Testis (tissue), 3 donors: ENCODE data around the gene GATA5. TPM values are rescaled to one million over a fixed set of nuclear protein-coding genes. Genes with fewer than 3 reads are reported as not detected.

Experiments used
- DNase-seq: peaks from one replicate; pipeline ENCODE4 v3.0.0-alpha.2; 2019
- H3K27ac ChIP-seq, 2 donors: fragments of 200-600 bp; sonication (generic); one replicate each; pipeline ENCODE4 v1.5.1; 2019
- H3K27me3 ChIP-seq: fragments of 200-600 bp; sonication (generic); one replicate; pipeline ENCODE4 v1.5.1; 2019
- H3K36me3 ChIP-seq: fragments of 200-600 bp; sonication (generic); one replicate; pipeline ENCODE4 v1.5.1; 2017; ENCODE audit warnings: low read depth; ENCODE audit errors: missing control alignments
- H3K4me1 ChIP-seq: fragments of 200-600 bp; sonication (generic); one replicate; pipeline ENCODE4 v1.5.1; 2019
- H3K4me3 ChIP-seq, 2 donors: fragments of 200-600 bp; sonication (generic); one replicate each; pipeline ENCODE4 v1.5.1; 2017 to 2019
- H3K9me3 ChIP-seq: fragments of 200-600 bp; sonication (generic); one replicate; pipeline ENCODE4 v1.5.1; 2017
- POLR2A ChIP-seq: fragments of 450-650 bp; IDR thresholded peaks from one replicate; pipeline ENCODE4 v1.6.1; 2017; ENCODE audit warnings: antibody characterized with exemption, mild to moderate bottlenecking, moderate library complexity
- WGBS, 2 donors: methylation state at CpG; one replicate each; pipeline ENCODE4 v1.1.5; 2018; 5-methylcytosine and 5-hydroxymethylcytosine counted together
- intact Hi-C: fragments of 100-400 bp; cut with DNase I; formaldehyde crosslinking; loops from one replicate; pipeline ENCODE4 v1.15.1; 2023; ENCODE audit warnings: low total_unique reads
- polyA plus RNA-seq: library from polyadenylated mRNA; stranded (reverse); fragments of 350-450 nt; fragmentation: Illumina TruSeq; extraction: RNeasy Lipid Tissue Mini Kit (QIAGEN cat#74804); gene quantifications from one replicate; pipeline ENCODE4 v1.2.3, GENCODE V29; 2014; ENCODE audit warnings: low read depth, low replicate concordance; ENCODE audit not compliant: insufficient read depth
- total RNA-seq, 2 donors: library from RNA; depleted of rRNA; stranded (reverse); fragments of >200 nt; gene quantifications; one replicate each; pipeline ENCODE4 v1.2.3, GENCODE V29; 2016
- TF ChIP-seq, protein P1 (sequence below), 3 experiments: fragments of 450-650 bp in 2 of 3; fragments of 200-600 bp in 1 of 3; sonication (generic) in 1 of 3; IDR thresholded peaks; one replicate each; pipeline ENCODE4 v1.5.1; 2016 to 2019; ENCODE audit warnings: antibody characterized with exemption in 3 of 3, mild to moderate bottlenecking in 2 of 3, moderate library complexity in 1 of 3

The GATA5 gene
- total and polyA plus RNA-seq, 3 donors from 2014 or later: 19.0 to 70.6 (median 54.5) TPM

DNA sequence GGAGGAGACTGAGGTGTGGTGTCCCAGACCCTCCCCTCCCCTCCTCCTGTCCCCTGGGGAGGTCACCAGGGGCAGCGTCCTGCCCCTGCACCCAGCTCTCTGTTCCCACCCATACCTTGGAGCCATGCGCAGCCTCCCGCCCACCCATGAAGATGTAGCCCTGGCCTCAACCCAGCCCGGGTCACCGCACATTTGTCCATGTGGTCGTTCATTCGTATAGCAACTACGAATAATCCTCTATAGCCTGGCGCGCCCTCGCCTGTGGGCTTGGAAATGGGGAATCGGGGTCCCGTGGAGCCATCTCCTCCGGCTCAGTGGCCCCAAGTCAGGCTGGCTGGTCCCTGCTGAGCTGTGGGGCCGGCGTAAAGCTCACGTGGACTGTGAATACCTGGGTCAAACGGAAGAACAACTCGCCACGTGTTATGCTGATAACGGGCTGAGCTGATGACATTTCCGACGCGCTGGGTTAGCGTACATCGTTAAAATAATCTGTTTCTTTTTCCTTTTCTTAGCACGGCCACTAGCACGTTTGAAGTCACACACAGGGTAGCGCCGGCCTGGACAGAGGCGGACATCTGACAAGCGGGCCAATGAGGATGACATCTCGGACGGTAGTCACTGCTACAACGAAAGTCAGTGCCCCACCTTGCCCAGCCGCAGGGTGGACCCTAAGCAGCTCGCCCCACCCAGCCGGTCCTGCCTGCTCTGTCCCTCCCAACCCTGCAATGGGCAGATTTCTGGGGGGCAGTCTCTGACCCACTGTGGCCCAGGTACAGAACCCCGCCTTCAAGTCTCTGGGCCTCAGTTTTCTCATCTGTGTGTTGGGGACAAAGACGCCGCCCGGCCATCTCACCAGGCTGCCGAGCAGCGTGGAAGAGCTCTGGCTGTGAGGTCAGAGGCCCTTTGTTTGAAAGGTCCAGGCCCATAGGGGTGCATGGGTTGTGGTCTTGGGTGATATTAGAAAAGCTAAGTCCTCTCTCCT is 28.6 kb downstream of the GATA5 start:
- H3K27ac ChIP-seq: no peak overlapping the region
- H3K9me3 ChIP-seq: no peaks in the 10 kb centered on the region
- no peak overlapping the region for H3K4me3 ChIP-seq
- H3K4me1 ChIP-seq: no peaks in the 10 kb centered on the region
- no peaks in the 10 kb centered on the region for H3K27me3 ChIP-seq
- no peaks in the 10 kb centered on the region for H3K36me3 ChIP-seq
- TF ChIP-seq POLR2A: no peak
- TF ChIP-seq, protein P1, sequence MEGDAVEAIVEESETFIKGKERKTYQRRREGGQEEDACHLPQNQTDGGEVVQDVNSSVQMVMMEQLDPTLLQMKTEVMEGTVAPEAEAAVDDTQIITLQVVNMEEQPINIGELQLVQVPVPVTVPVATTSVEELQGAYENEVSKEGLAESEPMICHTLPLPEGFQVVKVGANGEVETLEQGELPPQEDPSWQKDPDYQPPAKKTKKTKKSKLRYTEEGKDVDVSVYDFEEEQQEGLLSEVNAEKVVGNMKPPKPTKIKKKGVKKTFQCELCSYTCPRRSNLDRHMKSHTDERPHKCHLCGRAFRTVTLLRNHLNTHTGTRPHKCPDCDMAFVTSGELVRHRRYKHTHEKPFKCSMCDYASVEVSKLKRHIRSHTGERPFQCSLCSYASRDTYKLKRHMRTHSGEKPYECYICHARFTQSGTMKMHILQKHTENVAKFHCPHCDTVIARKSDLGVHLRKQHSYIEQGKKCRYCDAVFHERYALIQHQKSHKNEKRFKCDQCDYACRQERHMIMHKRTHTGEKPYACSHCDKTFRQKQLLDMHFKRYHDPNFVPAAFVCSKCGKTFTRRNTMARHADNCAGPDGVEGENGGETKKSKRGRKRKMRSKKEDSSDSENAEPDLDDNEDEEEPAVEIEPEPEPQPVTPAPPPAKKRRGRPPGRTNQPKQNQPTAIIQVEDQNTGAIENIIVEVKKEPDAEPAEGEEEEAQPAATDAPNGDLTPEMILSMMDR (IDR thresholded peaks at IDR 0.05): no peak
- DNase-seq: no peak
- WGBS, 2 donors: 86 to 90% methylated on average over 35 to 43 of the region's 44 CpGs
- intact Hi-C loops: no loop called here

GRCh38 chr20:62446481-62446880 is 29.3 kb downstream of the GATA5 start:
- H3K9me3 ChIP-seq: no peaks in the 10 kb centered on the region
- H3K27ac ChIP-seq: no peak overlapping the region
- intact Hi-C loops: no loop called here
- no peak overlapping the region for H3K4me3 ChIP-seq
- no peaks in the 10 kb centered on the region for H3K4me1 ChIP-seq
- H3K36me3 ChIP-seq: no peaks in the 10 kb centered on the region
- WGBS, 2 donors: 42 to 43% methylated on average over 4 to 12 of the region's 12 CpGs
- no peak for DNase-seq
- no peaks in the 10 kb centered on the region for H3K27me3 ChIP-seq
- TF ChIP-seq, protein P1 (IDR thresholded peaks at IDR 0.05): no peak
- TF ChIP-seq POLR2A: no peak

DNA sequence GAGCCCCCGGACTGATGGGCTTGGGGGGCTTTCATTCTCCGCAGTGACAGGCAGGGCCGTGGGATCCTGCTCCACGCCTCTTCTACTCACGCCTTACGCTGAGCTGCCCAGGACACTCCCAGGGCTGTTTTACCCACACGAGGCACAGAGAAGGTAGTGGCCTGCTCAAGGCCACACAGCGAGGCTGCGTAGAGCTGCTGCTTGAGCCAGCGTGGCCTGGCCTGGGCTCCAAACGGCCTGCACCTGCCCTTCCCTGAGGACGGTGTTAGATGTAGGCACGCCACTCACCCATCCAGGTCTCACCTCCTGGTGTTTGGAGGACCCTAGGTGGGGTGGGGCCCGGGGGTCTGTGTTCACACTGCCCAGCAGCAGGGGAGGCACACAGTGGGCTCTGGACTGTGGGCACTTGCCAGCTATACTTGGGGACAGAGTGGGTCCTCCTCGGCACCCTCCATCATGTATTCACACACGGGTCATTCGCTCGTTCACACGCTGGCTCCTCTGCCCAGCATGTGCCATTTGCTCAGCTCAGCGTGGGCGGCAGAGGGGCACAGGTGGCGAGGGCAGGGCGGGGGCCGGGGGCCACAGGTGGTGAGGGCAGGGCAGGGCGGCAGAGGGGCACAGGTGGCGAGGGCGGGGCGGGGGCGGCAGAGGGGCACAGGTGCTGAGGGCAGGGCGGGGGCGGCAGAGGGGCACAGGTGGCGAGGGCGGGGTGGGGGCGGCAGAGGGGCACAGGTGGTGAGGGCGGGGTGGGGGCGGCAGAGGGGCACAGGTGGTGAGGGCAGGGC is 30.0 kb downstream of the GATA5 start:
- 83 to 89% methylated on average over 24 to 30 of the region's 36 CpGs for WGBS, 2 donors
- Histone ChIP-seq H3K36me3 (no peaks in the 10 kb centered on the region), H3K27ac (no peak overlapping the region), H3K27me3 (no peaks in the 10 kb centered on the region), H3K4me3 (no peak overlapping the region), H3K9me3 (no peaks in the 10 kb centered on the region), H3K4me1 (no peaks in the 10 kb centered on the region)
- DNase-seq: no peak
- TF ChIP-seq, protein P1 (IDR thresholded peaks at IDR 0.05): no peak
- intact Hi-C loops: no loop called here

GRCh38 chr20:62444286-62444685 is 31.5 kb downstream of the GATA5 start:
- no peaks in the 10 kb centered on the region for H3K9me3 ChIP-seq
- no peak for DNase-seq
- no peaks in the 10 kb centered on the region for H3K4me1 ChIP-seq
- intact Hi-C loops: no loop called here
- H3K27me3 ChIP-seq: no peaks in the 10 kb centered on the region
- TF ChIP-seq, protein P1 (IDR thresholded peaks at IDR 0.05): no peak
- H3K36me3 ChIP-seq: no peaks in the 10 kb centered on the region
- H3K27ac ChIP-seq: no peak overlapping the region
- H3K4me3 ChIP-seq: no peak overlapping the region
- 87 to 89% methylated on average over 5 to 6 of the region's 6 CpGs for WGBS, 2 donors
